Measurements from ENCODE around the gene UBE3B.

GRCh38 chr12:109559200-109559505 lies 81.7 kb downstream of the UBE3B start:
- TF ChIP-seq CTCF (IDR thresholded peaks at IDR 0.05), result no peak
- TF ChIP-seq POLR2AphosphoS5 (IDR thresholded peaks at IDR 0.05), result no peak
- no peak for TF ChIP-seq POLR2A (IDR thresholded peaks at IDR 0.05)

Data from stomach (tissue), 4 donors.